Activated naive CD8-positive, alpha-beta T cell treated with anti-CD3 and anti-CD28 coated beads for 36 hours (primary cell): ENCODE data around the gene ADGRE1. TPM values are rescaled to one million over a fixed set of nuclear protein-coding genes. Genes with fewer than 3 reads are reported as not detected.
A peak's percentile ranks its signal among the peaks of the same experiment; 100 is the strongest.

Experiments used
- DNase-seq: peaks from one replicate; pipeline ENCODE4 v3.0.0; 2021
- H3K27ac Mint-ChIP-seq: one replicate; pipeline ENCODE4 v1.8.0; 2022; ENCODE audit warnings: mild to moderate bottlenecking, moderate library complexity, mixed read lengths
- H3K27me3 Mint-ChIP-seq: one replicate; pipeline ENCODE4 v1.8.0; 2022; ENCODE audit warnings: mild to moderate bottlenecking, mixed read lengths
- H3K36me3 Mint-ChIP-seq: one replicate; pipeline ENCODE4 v1.8.0; 2021; ENCODE audit warnings: mild to moderate bottlenecking, mixed read lengths
- H3K4me1 Mint-ChIP-seq: one replicate; pipeline ENCODE4 v1.8.0; 2021; ENCODE audit warnings: mixed read lengths
- H3K4me3 Mint-ChIP-seq: one replicate; pipeline ENCODE4 v1.8.0; 2022; ENCODE audit warnings: mild to moderate bottlenecking, moderate library complexity, mixed read lengths
- H3K9me3 Mint-ChIP-seq: one replicate; pipeline ENCODE4 v1.8.0; 2022; ENCODE audit warnings: mixed read lengths
- total RNA-seq, 2 experiments: library from RNA; stranded (reverse); gene quantifications; one replicate each; pipeline ENCODE4 v1.2.3, GENCODE V29; 2021

Gene ADGRE1
- total RNA-seq, 2 experiments from 2014 or later = 0.88 to 1.3 TPM

- Mint-ChIP-seq H3K27ac (no peak overlapping the region), H3K9me3 (peaks cover 48% of the 10 kb centered on the region), H3K4me1 (peaks cover 33% of the 10 kb centered on the region), H3K36me3 (peaks cover 48% of the 10 kb centered on the region), H3K27me3 (no peaks in the 10 kb centered on the region), H3K4me3 (no peak overlapping the region)
- DNase-seq = no peak
These were observed 6.9 kb downstream of the ADGRE1 start for GRCh38 chr19:6894313-6894712.

DNA sequence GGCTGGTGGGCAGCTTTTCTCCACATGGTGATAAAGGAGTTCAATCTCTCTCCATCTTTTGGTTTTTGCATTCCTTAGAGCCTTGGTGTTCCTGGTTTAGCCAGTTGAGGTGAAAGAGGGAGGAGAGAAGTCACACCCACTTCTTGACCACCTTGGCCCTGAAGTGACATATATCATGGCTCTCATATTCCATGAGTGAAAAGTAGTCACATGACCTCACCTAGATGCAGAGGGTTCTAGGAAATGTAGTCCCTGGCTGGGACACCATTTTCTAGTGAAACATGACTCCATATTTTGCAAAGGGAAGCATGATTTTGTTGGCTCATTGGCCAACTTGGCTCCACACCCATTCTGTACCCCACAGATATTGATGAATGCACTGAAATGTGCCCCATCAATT, 16.1 kb downstream of the ADGRE1 start:
- Mint-ChIP-seq H3K36me3 (peaks cover 20% of the 10 kb centered on the region), H3K4me3 (no peak overlapping the region), H3K9me3 (peaks cover 31% of the 10 kb centered on the region), H3K4me1 (no peaks in the 10 kb centered on the region), H3K27me3 (no peaks in the 10 kb centered on the region), H3K27ac (no peak overlapping the region)
- no peak for DNase-seq

GRCh38 chr19:6906559-6907060, 19.2 kb downstream of the ADGRE1 start:
- H3K27ac Mint-ChIP-seq = no peak overlapping the region
- no peak for DNase-seq
- no peaks in the 10 kb centered on the region for H3K27me3 Mint-ChIP-seq
- H3K36me3 Mint-ChIP-seq = peaks cover 9% of the 10 kb centered on the region
- H3K9me3 Mint-ChIP-seq = peaks cover 21% of the 10 kb centered on the region
- H3K4me3 Mint-ChIP-seq = no peak overlapping the region
- H3K4me1 Mint-ChIP-seq = no peaks in the 10 kb centered on the region

- Mint-ChIP-seq H3K9me3 (peaks cover 20% of the 10 kb centered on the region), H3K27ac (no peak overlapping the region), H3K27me3 (no peaks in the 10 kb centered on the region)
These were observed 24.1 kb downstream of the ADGRE1 start for GRCh38 chr19:6911523-6911922.

DNA sequence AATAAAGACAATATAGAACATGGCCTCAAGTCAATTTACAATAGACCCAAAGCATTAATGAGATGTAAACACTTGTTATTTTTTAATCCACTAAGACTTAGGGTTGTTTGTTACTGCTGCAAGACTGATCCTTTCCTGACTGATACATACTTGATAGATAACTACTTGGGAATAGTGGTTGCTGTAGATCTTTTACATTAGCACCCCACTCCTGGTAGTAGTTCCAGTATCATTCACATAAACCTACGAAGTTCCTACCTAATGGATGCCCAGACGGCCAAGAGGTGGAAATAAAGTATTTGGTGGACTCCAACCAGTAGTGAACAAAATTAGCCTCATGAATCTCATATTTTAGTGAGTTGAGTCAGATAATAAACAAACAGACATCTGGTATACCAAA, 26.9 kb downstream of the ADGRE1 start:
- Mint-ChIP-seq H3K4me3 (no peak overlapping the region), H3K27ac (no peak overlapping the region), H3K27me3 (no peaks in the 10 kb centered on the region), H3K4me1 (no peaks in the 10 kb centered on the region), H3K9me3 (peaks cover 9% of the 10 kb centered on the region), H3K36me3 (peaks cover 8% of the 10 kb centered on the region)
- no peak for DNase-seq

More at GRCh38 chr19:6911523-6911922, 24.1 kb downstream of the ADGRE1 start:
- no peak for DNase-seq
- Mint-ChIP-seq H3K4me3 (no peak overlapping the region), H3K4me1 (no peaks in the 10 kb centered on the region), H3K36me3 (peaks cover 11% of the 10 kb centered on the region)

- Mint-ChIP-seq H3K27me3 (no peaks in the 10 kb centered on the region), H3K4me1 (no peaks in the 10 kb centered on the region), H3K9me3 (peaks cover 9% of the 10 kb centered on the region), H3K27ac (no peak overlapping the region), H3K4me3 (no peak overlapping the region), H3K36me3 (peaks cover 8% of the 10 kb centered on the region)
- no peak for DNase-seq
These were observed 29.6 kb downstream of the ADGRE1 start for GRCh38 chr19:6916952-6917351.

- peaks cover 12% of the 10 kb centered on the region for H3K36me3 Mint-ChIP-seq
- H3K27ac Mint-ChIP-seq = no peak overlapping the region
- H3K4me1 Mint-ChIP-seq = peaks cover 6% of the 10 kb centered on the region
- no peak overlapping the region for H3K4me3 Mint-ChIP-seq
- DNase-seq = no peak
- no peaks in the 10 kb centered on the region for H3K27me3 Mint-ChIP-seq
- peaks cover 10% of the 10 kb centered on the region for H3K9me3 Mint-ChIP-seq
These were observed 38.0 kb downstream of the ADGRE1 start for GRCh38 chr19:6925386-6925785.

- Mint-ChIP-seq H3K27me3 (no peaks in the 10 kb centered on the region), H3K27ac (no peak overlapping the region)
These were observed 38.7 kb downstream of the ADGRE1 start for GRCh38 chr19:6925801-6926751.

GRCh38 chr19:6930190-6930589, 42.8 kb downstream of the ADGRE1 start:
- H3K4me1 Mint-ChIP-seq = peaks cover 6% of the 10 kb centered on the region

More at GRCh38 chr19:6925801-6926751, 38.7 kb downstream of the ADGRE1 start:
- peaks cover 6% of the 10 kb centered on the region for H3K4me1 Mint-ChIP-seq
- DNase-seq = no peak
- no peak overlapping the region for H3K4me3 Mint-ChIP-seq
- peaks cover 12% of the 10 kb centered on the region for H3K36me3 Mint-ChIP-seq
- peaks cover 13% of the 10 kb centered on the region for H3K9me3 Mint-ChIP-seq

GRCh38 chr19:6935069-6935468, 47.7 kb downstream of the ADGRE1 start:
- peaks cover under 1% of the 10 kb centered on the region for H3K36me3 Mint-ChIP-seq
- no peaks in the 10 kb centered on the region for H3K27me3 Mint-ChIP-seq
- no peak overlapping the region for H3K27ac Mint-ChIP-seq
- DNase-seq = no peak
- no peaks in the 10 kb centered on the region for H3K4me1 Mint-ChIP-seq
- H3K9me3 Mint-ChIP-seq = peaks cover 10% of the 10 kb centered on the region
- H3K4me3 Mint-ChIP-seq = no peak overlapping the region

More at GRCh38 chr19:6930190-6930589, 42.8 kb downstream of the ADGRE1 start:
- H3K9me3 Mint-ChIP-seq = peaks cover 16% of the 10 kb centered on the region
- no peak overlapping the region for H3K27ac Mint-ChIP-seq
- no peaks in the 10 kb centered on the region for H3K27me3 Mint-ChIP-seq
- no peak overlapping the region for H3K4me3 Mint-ChIP-seq
- H3K36me3 Mint-ChIP-seq = peaks cover 5% of the 10 kb centered on the region
- DNase-seq = no peak

GRCh38 chr19:6935618-6936017, 48.2 kb downstream of the ADGRE1 start:
- no peak overlapping the region for H3K27ac Mint-ChIP-seq
- no peak overlapping the region for H3K4me3 Mint-ChIP-seq
- peaks cover 2% of the 10 kb centered on the region for H3K36me3 Mint-ChIP-seq
- H3K4me1 Mint-ChIP-seq = no peaks in the 10 kb centered on the region
- peaks cover 8% of the 10 kb centered on the region for H3K9me3 Mint-ChIP-seq
- no peak for DNase-seq
- H3K27me3 Mint-ChIP-seq = no peaks in the 10 kb centered on the region

DNA sequence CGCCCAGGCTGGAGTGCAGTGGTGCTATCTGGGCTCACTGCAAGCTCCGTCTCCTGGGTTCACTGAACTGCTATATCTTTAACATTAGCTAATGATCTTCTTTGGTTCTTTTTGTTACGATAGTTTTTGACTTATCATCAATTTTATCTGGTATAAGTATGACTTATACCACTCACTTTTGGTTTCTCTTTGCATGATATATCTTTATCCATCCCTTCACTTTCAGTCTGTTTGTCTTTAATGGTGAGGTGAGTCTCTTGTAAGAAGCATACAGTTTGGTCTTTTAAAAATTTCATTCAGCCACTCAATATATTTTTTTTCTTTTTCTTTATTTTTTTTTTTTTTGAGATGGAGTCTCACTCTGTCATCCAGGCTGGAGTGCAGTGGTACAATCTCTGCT, 58.4 kb downstream of the ADGRE1 start:
- H3K36me3 Mint-ChIP-seq = no peaks in the 10 kb centered on the region
- peak overlapping the region; percentile 32 for H3K27ac Mint-ChIP-seq
- H3K4me3 Mint-ChIP-seq = no peak overlapping the region
- H3K9me3 Mint-ChIP-seq = peaks cover 2% of the 10 kb centered on the region
- no peak for DNase-seq
- peaks cover 17% of the 10 kb centered on the region for H3K4me1 Mint-ChIP-seq
- H3K27me3 Mint-ChIP-seq = no peaks in the 10 kb centered on the region

DNA sequence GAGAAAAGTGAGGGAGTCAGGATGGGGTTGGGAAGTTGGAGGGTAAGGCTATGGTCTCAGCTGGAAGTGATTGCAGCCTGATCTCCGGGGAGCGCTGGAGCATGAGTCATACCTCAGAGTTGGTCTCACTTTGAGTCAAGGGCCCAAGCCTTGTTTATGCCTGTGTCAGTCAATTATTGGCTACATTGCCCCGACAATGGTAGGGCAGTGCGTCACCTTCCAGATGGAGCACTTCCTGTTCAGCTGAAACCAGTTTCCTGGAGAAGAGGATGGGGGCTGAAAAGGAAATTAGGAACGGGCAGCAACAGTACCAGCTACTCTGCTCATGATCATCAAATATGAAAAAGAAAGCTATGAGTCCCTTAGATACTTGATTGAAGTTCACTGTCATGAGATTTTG, 60.4 kb downstream of the ADGRE1 start:
- peak; percentile 61 for DNase-seq
- Mint-ChIP-seq H3K9me3 (peaks cover 2% of the 10 kb centered on the region), H3K27ac (no peak overlapping the region), H3K4me3 (no peak overlapping the region), H3K4me1 (peaks cover 17% of the 10 kb centered on the region), H3K27me3 (no peaks in the 10 kb centered on the region), H3K36me3 (no peaks in the 10 kb centered on the region)

DNA sequence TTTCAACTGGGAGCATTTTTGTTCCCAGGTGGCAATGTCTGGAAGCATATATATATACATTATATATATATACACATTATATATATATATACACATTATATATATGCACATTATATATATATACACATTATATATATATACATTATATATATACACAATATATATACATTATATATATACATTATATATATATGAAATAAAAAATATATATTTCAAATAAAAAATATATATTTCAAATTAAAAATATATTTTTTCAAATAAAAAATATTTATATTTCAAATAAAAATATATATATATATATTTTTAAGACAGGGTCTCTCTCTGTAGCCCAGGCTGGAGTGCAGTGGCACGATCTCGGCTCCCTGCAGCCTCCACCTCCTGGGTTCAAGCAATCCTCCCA, 61.5 kb downstream of the ADGRE1 start:
- H3K4me3 Mint-ChIP-seq = no peak overlapping the region

GRCh38 chr19:6952956-6953355, 65.6 kb downstream of the ADGRE1 start:
- H3K4me1 Mint-ChIP-seq = peaks cover 8% of the 10 kb centered on the region
- no peak for DNase-seq
- H3K4me3 Mint-ChIP-seq = no peak overlapping the region
- H3K27ac Mint-ChIP-seq = no peak overlapping the region
- no peaks in the 10 kb centered on the region for H3K36me3 Mint-ChIP-seq
- no peaks in the 10 kb centered on the region for H3K9me3 Mint-ChIP-seq
- no peaks in the 10 kb centered on the region for H3K27me3 Mint-ChIP-seq

More for the DNA sequence above, 61.5 kb downstream of the ADGRE1 start:
- Mint-ChIP-seq H3K36me3 (no peaks in the 10 kb centered on the region), H3K27ac (no peak overlapping the region), H3K4me1 (peaks cover 20% of the 10 kb centered on the region), H3K27me3 (no peaks in the 10 kb centered on the region), H3K9me3 (peaks cover 2% of the 10 kb centered on the region)
- no peak for DNase-seq

DNA sequence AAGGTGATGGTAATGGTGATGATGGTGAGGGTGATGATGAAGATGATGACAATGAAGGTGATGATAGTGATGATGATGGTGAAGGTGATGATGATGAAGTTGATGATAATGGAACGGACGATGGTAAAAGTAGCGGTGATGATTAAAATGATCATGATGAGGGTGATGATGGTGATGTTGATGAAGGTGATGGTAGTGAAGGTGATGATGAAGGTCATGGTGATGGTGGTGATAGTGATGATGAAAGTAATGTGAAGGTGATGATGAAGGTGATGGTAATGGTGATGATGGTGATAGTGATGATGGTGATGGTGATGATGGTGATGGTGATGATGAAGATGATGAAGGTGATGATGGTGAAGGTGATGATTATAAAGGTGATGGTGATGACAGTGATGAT, 67.7 kb downstream of the ADGRE1 start:
- no peaks in the 10 kb centered on the region for H3K36me3 Mint-ChIP-seq
- H3K27ac Mint-ChIP-seq = no peak overlapping the region
- H3K27me3 Mint-ChIP-seq = no peaks in the 10 kb centered on the region
- no peak for DNase-seq
- peaks cover 3% of the 10 kb centered on the region for H3K4me1 Mint-ChIP-seq
- no peaks in the 10 kb centered on the region for H3K9me3 Mint-ChIP-seq
- no peak overlapping the region for H3K4me3 Mint-ChIP-seq
